Iris pigment epithelial cell (primary cell): ENCODE measurements around the gene PPP1R7.

Source experiments
- DNase-seq: peaks from one replicate; pipeline ENCODE4 v3.0.0-alpha.2; 2011; ENCODE audit warnings: low read depth

Gene PPP1R7

DNA sequence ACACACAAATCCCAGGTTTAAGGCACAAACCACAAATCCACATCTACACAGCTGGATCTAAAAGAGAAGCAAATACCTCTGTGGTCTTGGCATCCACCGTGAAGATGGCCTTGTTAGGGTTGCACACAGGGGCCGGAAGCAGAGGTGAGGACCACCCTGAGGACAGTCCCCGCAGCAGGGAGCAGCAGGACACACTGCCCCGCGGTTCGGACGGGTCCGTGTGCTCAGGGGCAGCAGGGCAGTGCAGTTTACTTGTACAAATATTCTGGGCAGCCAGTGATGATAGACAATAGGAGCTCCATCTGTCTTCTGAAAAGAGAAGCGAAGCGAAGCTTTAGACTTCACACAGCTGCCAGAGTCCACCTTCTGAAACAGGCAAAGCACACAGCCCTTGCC is 9.8 kb upstream of the PPP1R7 start:
- no peak for DNase-seq

- DNase-seq = no peak
Measured at GRCh38 chr2:241141214-241141770, 9.0 kb upstream of the PPP1R7 start.

DNA sequence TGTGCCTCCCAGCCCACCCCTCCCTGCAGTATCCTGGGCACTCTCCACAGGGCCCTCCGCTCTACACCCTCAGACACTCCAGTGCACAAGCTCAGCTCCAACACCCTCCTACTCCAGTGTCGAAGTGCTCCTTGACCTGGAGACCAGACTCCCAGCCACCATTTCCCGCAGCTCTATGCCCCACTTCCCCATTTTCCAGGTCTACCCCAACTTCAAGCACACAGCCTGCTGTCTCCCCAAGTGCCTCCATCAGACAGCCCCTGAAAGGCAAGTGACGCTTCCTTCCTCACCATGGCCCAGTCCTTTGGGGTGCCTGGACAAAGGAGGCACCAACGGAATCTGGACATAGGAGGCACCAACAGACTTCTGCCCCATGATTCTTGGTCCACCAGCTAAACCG is 8.2 kb upstream of the PPP1R7 start:
- no peak for DNase-seq

- no peak for DNase-seq
Measured at GRCh38 chr2:241142593-241142992, 7.7 kb upstream of the PPP1R7 start.

DNA sequence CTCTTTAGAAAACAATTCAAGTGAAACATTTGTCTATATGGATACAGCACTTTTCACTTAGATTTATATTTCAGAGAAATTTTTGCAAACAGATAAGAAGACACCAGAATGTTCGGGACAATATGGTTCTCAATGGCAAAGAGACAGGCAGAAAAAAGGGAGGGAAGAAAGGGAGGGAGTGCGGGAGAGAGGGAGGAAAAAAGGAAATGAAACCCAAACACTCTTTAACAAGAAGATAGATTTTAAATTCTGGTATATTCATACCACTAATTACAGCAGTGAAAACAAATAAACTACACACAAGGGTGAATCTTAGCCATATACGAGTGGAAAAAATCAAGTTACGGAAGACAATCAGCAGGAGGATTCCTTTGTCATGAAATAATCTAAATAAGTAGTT is 4.0 kb upstream of the PPP1R7 start:
- no peak for DNase-seq

DNA sequence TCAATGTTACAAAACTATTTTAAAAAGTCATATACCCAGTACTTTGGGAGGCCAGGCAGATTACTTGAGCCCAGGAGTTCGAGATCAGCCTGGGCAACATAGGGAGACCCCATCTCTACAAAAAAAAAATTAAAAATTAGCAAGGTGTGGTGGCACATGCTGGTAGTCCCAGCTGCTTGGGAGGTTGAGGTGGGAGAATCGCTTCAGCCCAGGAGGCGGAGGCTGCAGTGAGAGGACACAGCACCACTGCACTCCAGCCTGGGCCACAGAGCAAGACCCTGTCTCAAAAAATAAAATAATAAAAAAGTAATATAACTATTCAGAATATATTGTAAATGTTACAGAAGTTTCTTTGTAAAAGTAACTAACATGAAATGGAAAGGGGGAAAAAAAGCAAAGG is 2.9 kb upstream of the PPP1R7 start:
- DNase-seq = no peak

GRCh38 chr2:241148239-241148638 is 2.0 kb upstream of the PPP1R7 start:
- no peak for DNase-seq

GRCh38 chr2:241148891-241149674 is 1.2 kb upstream of the PPP1R7 start, which contains the start of gene PASK:
TSS of gene PASK (minus strand) at chr2:241149472. CDS start at chr2:241143032, 6,440 bp downstream.
- DNase-seq = peak; percentile 97

GRCh38 chr2:241149675-241149924 is 667 bp upstream of the PPP1R7 start:
- DNase-seq = no peak

DNA sequence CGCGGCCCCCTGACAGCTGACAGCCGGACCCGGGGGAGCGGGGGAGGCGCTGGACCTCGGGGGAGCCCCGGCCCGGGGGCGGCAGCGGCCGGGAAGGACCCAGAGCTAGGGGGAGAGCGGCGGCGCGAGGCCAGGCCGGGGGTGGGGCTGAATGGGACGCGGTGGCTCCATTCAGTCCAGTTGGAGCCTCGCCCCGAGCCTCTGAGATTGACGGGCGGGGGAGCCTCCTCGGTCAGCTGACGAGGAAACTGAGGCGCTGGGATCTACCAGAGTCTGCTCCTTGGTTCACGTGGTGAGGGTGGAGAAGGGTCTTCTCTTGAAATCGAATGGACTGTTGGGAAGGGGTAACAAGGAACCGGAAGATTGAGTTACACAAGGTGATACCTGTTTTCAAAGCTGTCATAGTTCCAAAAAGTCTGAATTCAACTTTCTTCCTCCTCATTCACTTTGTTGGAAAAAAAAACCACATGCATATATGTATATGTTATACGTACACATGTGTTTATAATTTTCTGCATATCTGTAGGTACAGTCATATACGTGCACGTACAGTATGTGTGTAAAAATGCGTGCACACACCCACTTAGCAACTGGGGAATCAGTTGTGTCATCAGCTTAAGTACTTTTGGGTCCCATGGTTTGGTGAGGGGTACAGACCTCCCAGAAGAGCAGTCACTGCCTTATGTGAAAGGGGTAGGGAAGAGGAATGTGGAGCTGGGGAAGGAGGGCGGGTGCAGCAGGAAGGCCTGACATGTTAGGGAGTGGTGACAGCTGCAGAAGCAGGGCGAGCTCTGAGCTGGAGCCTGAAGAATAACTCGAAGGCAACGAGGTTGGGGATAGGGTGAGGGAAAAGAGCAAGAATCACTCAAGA is 628 bp downstream of the PPP1R7 start:
- DNase-seq = no peak

GRCh38 chr2:241151934-241152660 is 1.8 kb downstream of the PPP1R7 start:
- no peak for DNase-seq

DNA sequence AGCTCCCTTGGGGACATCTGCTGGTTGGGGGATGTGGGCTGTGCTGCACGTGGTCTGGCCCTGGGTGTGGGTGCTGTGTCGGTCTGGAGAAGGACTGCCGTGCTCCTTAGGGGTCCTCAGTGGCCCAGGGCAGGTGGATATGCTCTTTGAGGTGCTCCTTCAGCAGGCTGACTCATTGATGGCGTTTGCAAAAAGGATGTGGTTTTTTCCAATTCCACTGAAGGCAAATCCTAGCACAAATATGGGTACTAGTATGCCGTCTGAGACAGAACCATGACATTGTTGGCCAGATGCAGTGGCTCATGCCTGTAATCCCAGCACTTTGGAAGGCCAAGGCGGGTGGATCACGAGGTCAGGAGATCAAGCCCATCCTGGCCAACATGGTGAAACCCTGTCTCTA is 3.3 kb downstream of the PPP1R7 start:
- peak; percentile 45 for DNase-seq

DNA sequence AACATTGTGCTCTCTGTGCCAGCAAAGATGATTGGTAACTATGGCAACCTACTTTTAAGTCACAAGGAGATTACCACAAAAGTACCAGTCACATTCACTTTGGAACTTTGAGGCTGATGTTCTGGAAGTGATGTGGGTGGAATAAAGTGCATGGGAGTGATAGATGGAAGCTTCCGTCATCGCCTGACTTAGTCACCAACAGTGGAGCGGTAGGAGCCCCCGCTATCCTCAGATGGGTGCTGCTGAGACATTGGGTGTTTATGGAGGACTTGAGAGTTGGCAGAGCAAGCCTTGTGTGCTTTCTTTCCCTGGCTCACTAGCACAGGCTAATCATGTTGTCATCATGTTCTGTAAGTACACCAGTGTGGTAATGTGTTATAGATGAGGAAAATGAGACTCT is 4.6 kb downstream of the PPP1R7 start:
- DNase-seq = no peak

GRCh38 chr2:241155936-241156335 is 5.7 kb downstream of the PPP1R7 start:
- no peak for DNase-seq

GRCh38 chr2:241156971-241157441 is 6.7 kb downstream of the PPP1R7 start:
- no peak for DNase-seq

DNA sequence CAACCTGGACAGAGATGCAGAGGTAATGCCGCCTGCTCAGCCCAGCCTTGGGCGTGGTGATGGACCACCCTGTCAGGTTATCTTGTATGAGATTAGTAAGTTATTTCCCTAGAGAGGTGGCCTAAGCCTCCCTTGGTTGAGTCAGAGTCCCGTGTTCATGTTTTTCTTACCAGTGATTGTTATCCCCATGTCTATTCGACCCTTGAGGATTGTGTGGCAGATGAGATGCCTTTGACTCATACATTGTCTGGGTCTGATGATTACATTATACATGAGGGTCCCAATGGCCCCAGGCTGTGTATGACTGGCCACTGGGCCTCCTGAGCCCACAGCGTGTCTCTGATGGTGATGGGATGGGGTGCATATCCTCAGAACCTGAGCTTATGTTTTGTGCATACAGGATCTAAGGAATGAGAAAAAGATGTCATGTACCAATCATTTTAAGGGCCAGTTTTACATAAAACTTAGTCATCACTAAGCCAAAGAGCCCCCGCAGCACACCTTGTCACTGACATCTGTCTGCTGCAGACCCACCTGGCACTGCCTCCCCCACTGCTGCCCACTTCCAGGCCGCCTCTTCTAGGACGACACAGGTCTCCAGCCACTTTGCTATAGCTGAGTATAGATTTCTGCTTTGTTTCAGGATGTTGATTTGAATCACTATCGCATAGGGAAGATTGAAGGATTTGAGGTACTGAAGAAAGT is 7.7 kb downstream of the PPP1R7 start:
- DNase-seq = peak; percentile 64

- no peak for DNase-seq
Measured at GRCh38 chr2:241158546-241158900, 8.3 kb downstream of the PPP1R7 start.

GRCh38 chr2:241159116-241159515 is 8.8 kb downstream of the PPP1R7 start:
- no peak for DNase-seq

GRCh38 chr2:241160318-241160717 is 10.1 kb downstream of the PPP1R7 start:
- DNase-seq = no peak

DNA sequence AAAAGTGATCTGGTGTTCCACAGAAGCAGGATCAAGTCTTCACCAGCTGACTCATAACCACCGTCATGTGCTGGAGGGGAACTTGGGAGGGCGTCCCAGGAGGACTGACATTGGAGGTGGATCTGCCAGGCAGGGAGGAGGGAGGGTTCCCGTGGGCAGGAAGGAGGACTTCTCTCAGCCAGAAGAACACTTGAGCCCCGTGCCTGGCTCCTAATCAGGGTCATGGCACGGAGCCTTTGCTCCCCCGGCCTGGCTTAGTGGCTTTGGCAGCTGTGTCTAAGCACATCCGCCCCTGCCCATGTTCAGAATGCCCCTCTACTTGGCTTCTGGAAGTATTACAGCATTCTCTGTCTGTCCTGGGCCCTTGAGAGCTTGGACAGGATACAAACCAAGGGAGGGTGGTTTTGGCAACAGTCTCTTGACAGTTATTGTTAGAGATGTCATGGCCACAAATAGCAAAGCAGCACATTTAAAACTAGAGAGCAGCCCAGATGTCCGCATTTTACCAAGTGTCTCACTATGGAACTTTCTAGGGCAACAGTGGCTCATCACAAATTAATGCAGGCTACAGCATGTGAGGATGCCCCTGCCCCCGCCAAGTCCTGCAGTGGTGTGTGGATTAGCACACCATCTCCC is 11.5 kb downstream of the PPP1R7 start:
- DNase-seq = peak; percentile 85

GRCh38 chr2:241163601-241164118 is 13.4 kb downstream of the PPP1R7 start:
- DNase-seq = no peak
